AG08395 (cell line): ENCODE measurements around the gene JMJD8.

Experiments
- DNase-seq: peaks from one replicate; pipeline ENCODE4 v3.0.0; 2012; ENCODE audit warnings: mixed read lengths, low spot score

Gene JMJD8

GRCh38 chr16:638836-639235 is 45.3 kb downstream of the JMJD8 start:
- DNase-seq: no peak

DNA sequence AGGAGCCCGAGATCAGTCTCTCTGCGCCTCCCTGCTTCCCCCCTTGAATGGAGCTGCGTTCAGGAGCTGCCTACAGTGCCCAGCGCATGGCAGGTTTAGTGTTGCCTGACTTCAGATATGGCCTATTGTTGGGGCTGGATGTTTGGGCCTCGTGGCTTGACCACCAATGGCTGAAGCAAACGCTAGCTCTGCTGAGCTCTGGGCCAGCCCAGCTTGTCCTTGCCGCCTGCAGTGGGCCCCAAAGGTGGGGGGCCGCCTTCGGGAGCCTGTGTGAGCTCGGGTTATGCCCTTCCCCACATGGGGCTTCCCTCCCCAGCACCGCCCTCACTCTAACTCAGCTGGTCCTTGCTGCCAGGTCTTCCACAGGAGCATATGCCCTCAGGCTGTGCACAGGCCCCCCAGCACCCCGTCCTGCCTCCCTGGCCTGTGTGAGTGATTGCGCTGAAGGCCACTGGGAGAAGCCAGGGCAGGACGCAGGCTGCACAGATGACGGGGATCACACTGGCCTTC is 46.0 kb downstream of the JMJD8 start:
- no peak for DNase-seq

DNA sequence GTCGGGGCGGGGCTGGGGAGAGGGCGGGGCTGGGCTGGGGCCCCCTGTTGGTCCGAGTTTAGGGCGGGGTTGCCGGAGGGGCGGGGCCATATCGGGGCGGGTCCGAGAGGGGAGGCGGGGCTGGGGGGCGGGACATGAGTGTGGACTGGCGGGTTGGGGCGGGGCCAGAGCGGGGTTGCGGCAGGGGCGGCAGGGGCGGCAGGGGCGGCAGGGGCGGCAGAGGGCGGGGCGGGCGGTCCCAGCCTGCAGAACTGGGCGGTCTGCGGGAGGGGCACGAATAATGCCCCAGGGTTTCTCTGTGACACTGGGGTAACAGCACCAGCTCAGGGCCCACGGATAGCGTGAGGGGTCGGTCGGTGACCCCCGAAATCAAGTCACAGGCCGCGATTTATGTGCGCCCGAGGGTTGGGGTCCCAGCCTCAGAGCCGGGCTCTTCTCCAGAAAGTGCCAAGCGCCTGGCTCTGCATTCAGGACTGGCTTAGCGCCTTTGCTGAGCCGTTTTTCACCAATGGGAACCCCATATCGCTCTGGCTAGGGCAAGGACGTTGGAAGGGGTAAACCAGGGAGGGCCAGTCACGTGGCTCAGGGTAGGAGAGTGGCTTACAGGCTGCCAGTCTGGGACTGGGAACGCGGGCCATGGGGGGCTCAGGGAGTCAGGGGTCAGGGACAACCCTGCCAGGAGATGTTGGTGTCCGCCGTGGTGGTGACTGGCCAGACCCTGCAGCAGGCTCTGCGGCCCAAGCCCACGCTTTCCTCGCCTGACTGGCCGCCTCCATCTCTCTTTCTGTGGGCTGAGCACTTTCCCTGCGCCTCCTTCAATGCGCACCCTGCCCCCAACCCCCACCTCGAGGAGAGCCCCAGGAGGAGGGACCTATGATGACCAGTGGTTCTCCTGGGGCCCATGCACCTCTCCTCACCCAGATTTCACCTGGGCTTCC is 46.8 kb downstream of the JMJD8 start:
- DNase-seq: peak; percentile 100

- DNase-seq: peak; percentile 93
Measured at GRCh38 chr16:636206-637080, 47.7 kb downstream of the JMJD8 start, which contains the start of gene METTL26. METTL26 (minus strand) TSS chr16:636305; CDS start chr16:636290, 15 bp downstream.

- DNase-seq: no peak
Measured at GRCh38 chr16:635573-636205, 48.4 kb downstream of the JMJD8 start.

DNA sequence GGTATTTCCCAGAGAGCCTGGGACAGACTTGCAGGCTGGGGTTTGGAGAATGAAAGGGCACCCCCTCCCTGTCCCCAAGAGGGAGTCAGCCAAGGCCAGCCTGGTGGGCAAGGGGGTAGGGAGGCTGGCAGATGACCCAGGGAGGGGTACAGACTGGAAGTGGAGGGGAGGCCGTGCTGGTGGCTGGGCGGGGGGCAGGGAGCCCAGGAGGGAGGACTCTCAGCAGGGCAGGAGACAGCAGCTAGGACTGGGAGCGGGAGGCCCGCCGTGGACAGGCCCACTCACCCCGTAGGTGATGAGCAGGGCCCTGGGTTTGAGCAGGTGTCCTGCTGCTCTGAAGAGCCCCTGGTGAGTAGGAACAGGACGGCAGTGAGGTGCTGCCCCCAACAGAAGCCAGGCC is 49.1 kb downstream of the JMJD8 start:
- DNase-seq: no peak

DNA sequence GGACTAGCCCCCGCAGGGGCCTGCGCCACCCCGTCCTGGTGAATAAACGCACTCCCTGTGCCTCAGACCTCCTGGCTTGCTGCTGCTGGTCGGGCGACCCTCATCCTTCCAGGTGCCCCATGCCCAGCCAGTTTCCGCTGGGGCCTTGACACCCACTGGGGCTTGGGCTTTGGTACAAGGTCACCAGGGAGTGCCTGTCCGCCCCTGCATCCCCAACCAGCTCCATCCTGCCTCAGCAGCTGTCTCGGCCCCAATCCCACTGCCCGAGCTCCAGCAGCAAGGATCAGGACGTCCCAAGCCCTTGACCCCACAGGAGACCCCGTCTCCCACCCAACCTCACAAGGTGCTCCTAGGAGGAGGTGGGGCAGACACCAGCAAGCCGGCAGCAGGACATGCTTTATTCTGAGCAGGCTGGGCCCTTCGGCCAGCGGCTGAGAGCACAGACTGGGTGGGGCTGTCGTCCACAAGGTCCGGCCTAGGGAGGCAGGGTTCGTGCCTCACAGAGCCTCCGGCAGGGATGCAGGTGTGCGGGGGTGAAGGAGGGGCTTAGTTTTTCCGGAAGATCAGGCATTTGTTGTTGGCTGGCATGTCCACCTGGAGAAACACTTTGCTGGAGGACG is 50.0 kb downstream of the JMJD8 start:
- no peak for DNase-seq

DNA sequence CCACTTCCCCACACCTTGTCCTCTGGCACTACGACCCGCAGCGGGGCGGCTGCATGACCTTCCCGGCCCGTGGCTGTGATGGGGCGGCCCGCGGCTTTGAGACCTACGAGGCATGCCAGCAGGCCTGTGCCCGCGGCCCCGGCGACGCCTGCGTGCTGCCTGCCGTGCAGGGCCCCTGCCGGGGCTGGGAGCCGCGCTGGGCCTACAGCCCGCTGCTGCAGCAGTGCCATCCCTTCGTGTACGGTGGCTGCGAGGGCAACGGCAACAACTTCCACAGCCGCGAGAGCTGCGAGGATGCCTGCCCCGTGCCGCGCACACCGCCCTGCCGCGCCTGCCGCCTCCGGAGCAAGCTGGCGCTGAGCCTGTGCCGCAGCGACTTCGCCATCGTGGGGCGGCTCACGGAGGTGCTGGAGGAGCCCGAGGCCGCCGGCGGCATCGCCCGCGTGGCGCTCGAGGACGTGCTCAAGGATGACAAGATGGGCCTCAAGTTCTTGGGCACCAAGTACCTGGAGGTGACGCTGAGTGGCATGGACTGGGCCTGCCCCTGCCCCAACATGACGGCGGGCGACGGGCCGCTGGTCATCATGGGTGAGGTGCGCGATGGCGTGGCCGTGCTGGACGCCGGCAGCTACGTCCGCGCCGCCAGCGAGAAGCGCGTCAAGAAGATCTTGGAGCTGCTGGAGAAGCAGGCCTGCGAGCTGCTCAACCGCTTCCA is 50.6 kb downstream of the JMJD8 start:
- DNase-seq: no peak

DNA sequence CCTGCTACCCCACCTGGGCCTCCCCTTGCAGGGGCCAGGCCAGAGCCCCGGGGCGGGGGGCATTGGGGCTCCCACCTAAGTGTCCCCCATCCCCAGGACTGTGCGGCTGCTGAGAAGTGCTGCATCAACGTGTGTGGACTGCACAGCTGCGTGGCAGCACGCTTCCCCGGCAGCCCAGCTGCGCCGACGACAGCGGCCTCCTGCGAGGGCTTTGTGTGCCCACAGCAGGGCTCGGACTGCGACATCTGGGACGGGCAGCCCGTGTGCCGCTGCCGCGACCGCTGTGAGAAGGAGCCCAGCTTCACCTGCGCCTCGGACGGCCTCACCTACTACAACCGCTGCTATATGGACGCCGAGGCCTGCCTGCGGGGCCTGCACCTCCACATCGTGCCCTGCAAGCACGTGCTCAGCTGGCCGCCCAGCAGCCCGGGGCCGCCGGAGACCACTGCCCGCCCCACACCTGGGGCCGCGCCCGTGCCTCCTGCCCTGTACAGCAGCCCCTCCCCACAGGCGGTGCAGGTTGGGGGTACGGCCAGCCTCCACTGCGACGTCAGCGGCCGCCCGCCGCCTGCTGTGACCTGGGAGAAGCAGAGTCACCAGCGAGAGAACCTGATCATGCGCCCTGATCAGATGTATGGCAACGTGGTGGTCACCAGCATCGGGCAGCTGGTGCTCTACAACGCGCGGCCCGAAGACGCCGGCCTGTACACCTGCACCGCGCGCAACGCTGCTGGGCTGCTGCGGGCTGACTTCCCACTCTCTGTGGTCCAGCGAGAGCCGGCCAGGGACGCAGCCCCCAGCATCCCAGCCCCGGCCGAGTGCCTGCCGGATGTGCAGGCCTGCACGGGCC is 51.4 kb downstream of the JMJD8 start:
- DNase-seq: no peak

DNA sequence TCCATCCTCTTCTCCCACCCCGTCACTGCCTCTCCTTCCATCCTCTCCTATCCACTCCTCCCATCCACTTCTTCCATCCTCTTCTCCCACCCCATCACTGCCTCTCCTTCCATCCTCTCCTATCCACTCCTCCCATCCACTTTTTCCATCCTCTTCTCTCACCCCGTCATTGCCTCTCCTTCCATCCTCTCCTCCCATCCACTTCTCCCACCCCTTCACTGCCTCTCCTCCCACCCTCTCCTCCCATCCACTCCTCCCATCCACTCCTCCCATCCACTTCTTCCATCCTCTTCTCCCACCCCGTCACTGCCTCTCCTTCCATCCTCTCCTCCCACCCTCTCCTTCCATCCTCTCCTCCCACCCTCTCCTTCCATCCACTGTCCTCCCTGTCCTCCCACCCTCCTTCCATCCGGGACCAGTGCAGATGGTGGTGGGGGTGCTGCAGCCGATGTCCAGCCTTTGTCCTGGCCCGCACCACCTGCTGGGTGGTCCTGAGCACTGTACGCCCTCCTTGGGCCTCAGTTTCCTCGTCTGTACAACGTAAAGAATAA is 52.3 kb downstream of the JMJD8 start:
- DNase-seq: no peak
